Trophoblast cell (in vitro differentiated cells and primary cell): Measurements from ENCODE around the gene TBCK.

ENCODE experiments used
- DNase-seq, 2 donors: peaks; one replicate each; pipeline ENCODE4 v3.0.0-alpha.2; 2016
- H2AFZ ChIP-seq: 2 replicates; pipeline ENCODE4 v1.6.1; 2013; ENCODE audit warnings: low read length, moderate library complexity, mild to moderate bottlenecking; ENCODE audit not compliant: insufficient read depth, poor library complexity
- H2AK5ac ChIP-seq: 2 replicates; pipeline ENCODE4 v1.6.1; 2013; ENCODE audit warnings: mild to moderate bottlenecking, low read length
- H2BK120ac ChIP-seq: 2 replicates; pipeline ENCODE4 v1.6.1; 2013; ENCODE audit warnings: low read length, mild to moderate bottlenecking, moderate library complexity; ENCODE audit not compliant: insufficient read depth, poor library complexity
- H2BK12ac ChIP-seq: 2 replicates; pipeline ENCODE4 v1.6.1; 2013; ENCODE audit warnings: mild to moderate bottlenecking, low read length, moderate library complexity
- H2BK5ac ChIP-seq: 2 replicates; pipeline ENCODE4 v1.6.1; 2013; ENCODE audit warnings: low read length, low read depth, moderate library complexity, mild to moderate bottlenecking; ENCODE audit not compliant: poor library complexity
- H3K14ac ChIP-seq: 2 replicates; pipeline ENCODE4 v1.6.1; 2013; ENCODE audit warnings: mild to moderate bottlenecking, low read length
- H3K18ac ChIP-seq: 2 replicates; pipeline ENCODE4 v1.6.1; 2013; ENCODE audit warnings: mild to moderate bottlenecking, low read length
- H3K23ac ChIP-seq: 2 replicates; pipeline ENCODE4 v1.6.1; 2013; ENCODE audit warnings: low read length
- H3K27ac ChIP-seq: 2 replicates; pipeline ENCODE4 v1.5.1; 2013; ENCODE audit warnings: low read depth, mild to moderate bottlenecking, inconsistent platforms, low read length, moderate library complexity
- H3K27me3 ChIP-seq: 2 replicates; pipeline ENCODE4 v1.6.1; 2013; ENCODE audit warnings: inconsistent platforms, mild to moderate bottlenecking, low read length, moderate library complexity; ENCODE audit not compliant: insufficient read depth
- H3K36me3 ChIP-seq, 2 experiments: 1 replicate in 1 of 2; 2 replicates in 1 of 2; pipeline ENCODE4 v1.6.1; 2013; ENCODE audit warnings: low read length in 2 of 2, mild to moderate bottlenecking in 2 of 2, moderate library complexity in 1 of 2; ENCODE audit not compliant: insufficient read depth in 2 of 2, control insufficient read depth in 1 of 2
- H3K4ac ChIP-seq: 2 replicates; pipeline ENCODE4 v1.6.1; 2013; ENCODE audit warnings: low read depth, mild to moderate bottlenecking, low read length, moderate library complexity
- H3K4me1 ChIP-seq, 2 experiments: 1 replicate in 1 of 2; 2 replicates in 1 of 2; pipeline ENCODE4 v1.6.1; 2013; ENCODE audit warnings: low read length in 2 of 2, mild to moderate bottlenecking in 2 of 2, moderate library complexity in 1 of 2; ENCODE audit not compliant: insufficient read depth in 2 of 2, control insufficient read depth in 1 of 2
- H3K4me2 ChIP-seq: 2 replicates; pipeline ENCODE4 v1.6.1; 2013; ENCODE audit warnings: inconsistent platforms, mild to moderate bottlenecking, low read length, moderate library complexity
- H3K4me3 ChIP-seq: 2 replicates; pipeline ENCODE4 v1.5.1; 2013; ENCODE audit warnings: mild to moderate bottlenecking, low read depth, low read length, inconsistent platforms
- H3K79me1 ChIP-seq: one replicate; pipeline ENCODE4 v1.6.1; 2013; ENCODE audit warnings: low read length
- H3K79me2 ChIP-seq: 2 replicates; pipeline ENCODE4 v1.6.1; 2013; ENCODE audit warnings: low read length, mild to moderate bottlenecking; ENCODE audit not compliant: control insufficient read depth, insufficient read depth, poor library complexity
- H3K9ac ChIP-seq: 2 replicates; pipeline ENCODE4 v1.6.1; 2013; ENCODE audit warnings: mild to moderate bottlenecking, low read length
- H3K9me3 ChIP-seq: 2 replicates; pipeline ENCODE4 v1.6.1; 2013; ENCODE audit warnings: low read depth, mild to moderate bottlenecking, control low read depth, inconsistent platforms, low read length; ENCODE audit not compliant: insufficient read depth
- H4K12ac ChIP-seq: 2 replicates; pipeline ENCODE4 v1.6.1; 2013; ENCODE audit warnings: low read depth, mild to moderate bottlenecking, low read length, moderate library complexity
- H4K8ac ChIP-seq: 2 replicates; pipeline ENCODE4 v1.6.1; 2013; ENCODE audit warnings: low read depth, mild to moderate bottlenecking, low read length, moderate library complexity
- H4K91ac ChIP-seq: one replicate; pipeline ENCODE4 v1.6.1; 2013; ENCODE audit warnings: low read depth, mild to moderate bottlenecking, low read length, moderate library complexity
- WGBS: extraction: QIAGEN DNeasy Blood & Tissue Kit; methylation state at CpG from one replicate; pipeline ENCODE4 v1.1.7; 2013; ENCODE audit warnings: missing lambda C conversion rate; ENCODE audit not compliant: insufficient read length, insufficient coverage; ENCODE audit errors: extremely low coverage; 5-methylcytosine and 5-hydroxymethylcytosine counted together

TBCK gene

GRCh38 chr4:106195435-106195950, 120.5 kb downstream of the TBCK start:
- no peaks in the 10 kb centered on the region for H3K79me2 ChIP-seq
- no peak overlapping the region for H3K4me3 ChIP-seq
- no peak overlapping the region for H3K27ac ChIP-seq
- no peak overlapping the region for H2AFZ ChIP-seq
- H3K9ac ChIP-seq = no peak overlapping the region
- H3K23ac ChIP-seq = no peak overlapping the region
- H2BK120ac ChIP-seq = no peak overlapping the region
- H4K12ac ChIP-seq = no peak overlapping the region
- H3K4me1 ChIP-seq = no peaks in the 10 kb centered on the region
- DNase-seq = no peak
- no peak overlapping the region for H3K14ac ChIP-seq
- H3K79me1 ChIP-seq = no peaks in the 10 kb centered on the region
- no peak overlapping the region for H3K18ac ChIP-seq
- no peak overlapping the region for H3K4me2 ChIP-seq
- H3K27me3 ChIP-seq = no peaks in the 10 kb centered on the region
- WGBS = no CpG with 5 or more reads among the region's 1 CpG
- no peaks in the 10 kb centered on the region for H3K36me3 ChIP-seq
- H2AK5ac ChIP-seq = no peak overlapping the region
- no peak overlapping the region for H4K91ac ChIP-seq
- no peak overlapping the region for H2BK5ac ChIP-seq
- no peak overlapping the region for H4K8ac ChIP-seq
- H3K4ac ChIP-seq = no peak overlapping the region
- H2BK12ac ChIP-seq = no peak overlapping the region
- H3K9me3 ChIP-seq = no peaks in the 10 kb centered on the region

DNA sequence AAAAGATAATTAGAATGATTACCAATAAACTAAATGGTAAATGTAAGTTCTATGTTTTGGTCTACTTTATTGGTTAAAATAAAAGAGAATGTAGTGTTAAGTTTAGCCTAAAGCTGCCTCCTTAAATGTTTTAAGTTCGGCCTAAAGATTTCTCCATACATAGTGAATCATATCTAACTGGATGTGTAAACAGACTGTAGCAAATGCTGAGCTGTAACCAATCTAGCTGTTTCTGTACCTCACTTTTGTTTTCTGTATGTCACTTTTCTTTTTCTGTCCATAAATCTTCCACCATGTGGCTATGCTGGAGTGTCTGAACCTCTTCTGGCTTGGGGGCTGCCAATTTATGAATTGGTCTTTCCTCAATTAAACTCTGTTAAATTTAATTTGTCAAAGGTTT, 121.2 kb downstream of the TBCK start:
- H3K79me2 ChIP-seq = no peaks in the 10 kb centered on the region
- no peak overlapping the region for H2BK120ac ChIP-seq
- no peak overlapping the region for H3K4me3 ChIP-seq
- no peak overlapping the region for H4K8ac ChIP-seq
- no peak overlapping the region for H3K9ac ChIP-seq
- H3K4me1 ChIP-seq = no peaks in the 10 kb centered on the region
- no peaks in the 10 kb centered on the region for H3K79me1 ChIP-seq
- no peak overlapping the region for H2BK12ac ChIP-seq
- no peak overlapping the region for H3K4ac ChIP-seq
- no CpG with 5 or more reads among the region's 1 CpG for WGBS
- no peak overlapping the region for H4K12ac ChIP-seq
- no peak for DNase-seq
- no peak overlapping the region for H2AFZ ChIP-seq
- no peak overlapping the region for H3K4me2 ChIP-seq
- H3K14ac ChIP-seq = no peak overlapping the region
- no peak overlapping the region for H3K18ac ChIP-seq
- no peaks in the 10 kb centered on the region for H3K9me3 ChIP-seq
- H3K27me3 ChIP-seq = no peaks in the 10 kb centered on the region
- no peak overlapping the region for H4K91ac ChIP-seq
- H2BK5ac ChIP-seq = no peak overlapping the region
- no peak overlapping the region for H3K27ac ChIP-seq
- H2AK5ac ChIP-seq = no peak overlapping the region
- H3K23ac ChIP-seq = no peak overlapping the region
- no peaks in the 10 kb centered on the region for H3K36me3 ChIP-seq

GRCh38 chr4:106192131-106192530, 123.9 kb downstream of the TBCK start:
- H3K9me3 ChIP-seq = no peaks in the 10 kb centered on the region
- H4K91ac ChIP-seq = no peak overlapping the region
- H3K4ac ChIP-seq = no peak overlapping the region
- no peak overlapping the region for H3K27ac ChIP-seq
- no peak overlapping the region for H3K14ac ChIP-seq
- H2AFZ ChIP-seq = no peak overlapping the region
- no peak overlapping the region for H3K18ac ChIP-seq
- H3K4me2 ChIP-seq = no peak overlapping the region
- H3K23ac ChIP-seq = no peak overlapping the region
- no peak for DNase-seq
- no peak overlapping the region for H2BK12ac ChIP-seq
- H3K4me3 ChIP-seq = no peak overlapping the region
- no peak overlapping the region for H2AK5ac ChIP-seq
- no peak overlapping the region for H2BK5ac ChIP-seq
- H3K79me1 ChIP-seq = no peaks in the 10 kb centered on the region
- H3K9ac ChIP-seq = no peak overlapping the region
- WGBS = no CpG with 5 or more reads among the region's 1 CpG
- H4K12ac ChIP-seq = no peak overlapping the region
- H3K79me2 ChIP-seq = no peaks in the 10 kb centered on the region
- no peak overlapping the region for H4K8ac ChIP-seq
- H3K4me1 ChIP-seq = no peaks in the 10 kb centered on the region
- H3K27me3 ChIP-seq = no peaks in the 10 kb centered on the region
- H2BK120ac ChIP-seq = no peak overlapping the region
- no peaks in the 10 kb centered on the region for H3K36me3 ChIP-seq

DNA sequence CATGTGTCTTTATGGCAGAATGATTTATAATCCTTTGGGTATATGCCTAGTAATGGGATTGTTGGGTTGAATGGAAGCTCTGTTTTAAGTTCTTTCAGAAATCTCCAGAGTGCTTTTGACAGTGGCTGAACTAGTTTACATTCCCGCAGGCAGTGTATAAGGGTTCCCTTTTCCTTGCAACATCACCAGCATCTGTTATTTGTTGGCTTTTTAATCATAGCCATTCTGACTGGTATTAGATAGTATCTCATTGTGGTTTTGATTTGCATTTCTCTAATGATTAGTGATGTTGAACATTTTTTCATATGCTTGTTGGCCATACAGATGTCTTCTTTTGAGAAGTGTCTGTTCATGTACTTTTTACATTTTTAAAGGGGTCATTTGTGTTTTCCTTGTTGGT, 129.8 kb downstream of the TBCK start:
- no peak overlapping the region for H3K4me2 ChIP-seq
- H4K12ac ChIP-seq = no peak overlapping the region
- no peak overlapping the region for H3K9ac ChIP-seq
- no peak overlapping the region for H2BK12ac ChIP-seq
- H4K91ac ChIP-seq = no peak overlapping the region
- H3K79me1 ChIP-seq = no peaks in the 10 kb centered on the region
- H3K9me3 ChIP-seq = no peaks in the 10 kb centered on the region
- no peak overlapping the region for H3K4me3 ChIP-seq
- H3K14ac ChIP-seq = no peak overlapping the region
- H2AFZ ChIP-seq = no peak overlapping the region
- no peak overlapping the region for H4K8ac ChIP-seq
- no peak overlapping the region for H3K23ac ChIP-seq
- H3K18ac ChIP-seq = no peak overlapping the region
- no peak overlapping the region for H2AK5ac ChIP-seq
- H3K4ac ChIP-seq = no peak overlapping the region
- H3K36me3 ChIP-seq = no peaks in the 10 kb centered on the region
- WGBS = no CpG with 5 or more reads among the region's 1 CpG
- DNase-seq = peak; percentile 34 to 78
- H3K27me3 ChIP-seq = no peaks in the 10 kb centered on the region
- no peaks in the 10 kb centered on the region for H3K79me2 ChIP-seq
- H2BK120ac ChIP-seq = no peak overlapping the region
- H2BK5ac ChIP-seq = no peak overlapping the region
- no peaks in the 10 kb centered on the region for H3K4me1 ChIP-seq
- no peak overlapping the region for H3K27ac ChIP-seq
